HG03354 (cell line): ENCODE measurements around the gene ABI2.
"Not testable (repeated sequence)": the region's sequence is repeated elsewhere in the genome, so short reads cannot be mapped to it uniquely, and the experiment has no call there.

Experiments
- ATAC-seq: cut with Tn5 transposase; IDR thresholded peaks from one replicate; pipeline ENCODE4 v1.9.1; 2021; ENCODE audit warnings: mild to moderate bottlenecking; ENCODE audit not compliant: unreplicated experiment, poor library complexity, severe bottlenecking

The ABI2 gene

GRCh38 chr2:203352604-203353255 is 24.5 kb downstream of the ABI2 start:
- no peak for ATAC-seq

GRCh38 chr2:203354966-203355365 is 26.8 kb downstream of the ABI2 start:
- no peak for ATAC-seq

GRCh38 chr2:203359450-203359849 is 31.3 kb downstream of the ABI2 start:
- no peak for ATAC-seq

- no peak for ATAC-seq
These were observed 32.7 kb downstream of the ABI2 start for GRCh38 chr2:203360833-203361430.

GRCh38 chr2:203361495-203361894 is 33.3 kb downstream of the ABI2 start:
- no peak for ATAC-seq

GRCh38 chr2:203361922-203362321 is 33.7 kb downstream of the ABI2 start:
- ATAC-seq = no peak

- ATAC-seq = no peak
These were observed 38.7 kb downstream of the ABI2 start for GRCh38 chr2:203366639-203367466.

- not testable (repeated sequence) for ATAC-seq
These were observed 44.5 kb downstream of the ABI2 start for GRCh38 chr2:203372706-203373105.

- ATAC-seq = no peak
These were observed 48.0 kb downstream of the ABI2 start for GRCh38 chr2:203376173-203376572.

GRCh38 chr2:203379156-203379555 is 51.0 kb downstream of the ABI2 start:
- ATAC-seq = no peak

- ATAC-seq = no peak
These were observed 54.8 kb downstream of the ABI2 start for GRCh38 chr2:203383038-203383437.

GRCh38 chr2:203388153-203388552 is 60.0 kb downstream of the ABI2 start:
- ATAC-seq = not testable (repeated sequence)

- no peak for ATAC-seq
These were observed 66.5 kb downstream of the ABI2 start for GRCh38 chr2:203394519-203395227.

GRCh38 chr2:203395858-203396257 is 67.7 kb downstream of the ABI2 start:
- ATAC-seq = no peak

- no peak for ATAC-seq
These were observed 68.5 kb downstream of the ABI2 start for GRCh38 chr2:203396667-203397066.

- no peak for ATAC-seq
These were observed 70.8 kb downstream of the ABI2 start for GRCh38 chr2:203399031-203399430.

- ATAC-seq = no peak
These were observed 72.8 kb downstream of the ABI2 start for GRCh38 chr2:203400805-203401585.

- ATAC-seq = no peak
These were observed 76.8 kb downstream of the ABI2 start for GRCh38 chr2:203404996-203405395.

- no peak for ATAC-seq
These were observed 79.3 kb downstream of the ABI2 start for GRCh38 chr2:203407496-203407895.
